BJ (cell line): ENCODE results near the gene IFIT1B. TPM values are rescaled to one million over a fixed set of nuclear protein-coding genes. Genes with fewer than 3 reads are reported as not detected.

Experiments used
- CTCF ChIA-PET: fragments of 350-600 bp; formaldehyde crosslinking; extraction: SDS; loops from one replicate; lab custom pipeline; 2021; ENCODE audit warnings: antibody characterized with exemption, inconsistent platforms; lab: Yijun Ruan, JAX
- POLR2A ChIA-PET: fragments of 300-600 bp; sonication (Branson Sonifier 250); formaldehyde crosslinking; extraction: SDS; loops from one replicate; lab custom pipeline; 2021; ENCODE audit warnings: antibody characterized with exemption; lab: Charles Lee
- DNase-seq: peaks from one replicate; pipeline ENCODE4 v3.0.0-alpha.2; 2011; ENCODE audit warnings: low read depth
- H3K27me3 ChIP-seq: 2 replicates; pipeline ENCODE4 v1.6.0; 2011; ENCODE audit warnings: low read length; ENCODE audit not compliant: control insufficient read depth, insufficient read depth
- H3K36me3 ChIP-seq: 2 replicates; pipeline ENCODE4 v1.5.1; 2011; ENCODE audit warnings: low read length; ENCODE audit not compliant: control insufficient read depth, insufficient read depth
- H3K4me3 ChIP-seq: 2 replicates; pipeline ENCODE4 v1.5.1; 2011; ENCODE audit warnings: low read depth, mild to moderate bottlenecking, control low read depth, low read length
- polyA plus RNA-seq: library from polyadenylated mRNA; depleted of rRNA; stranded (reverse); fragments of >200 nt; gene quantifications from 2 replicates; pipeline ENCODE4 v1.2.3, GENCODE V29; 2011
- TF ChIP-seq, protein P1 (sequence below): IDR thresholded peaks from 2 replicates; pipeline ENCODE4 v1.5.1; 2011; ENCODE audit warnings: low read depth, mild to moderate bottlenecking, control low read depth, inconsistent platforms, low read length, moderate library complexity; ENCODE audit not compliant: insufficient read depth

Gene IFIT1B
- polyA plus RNA-seq, 1 experiment, result not detected

DNA sequence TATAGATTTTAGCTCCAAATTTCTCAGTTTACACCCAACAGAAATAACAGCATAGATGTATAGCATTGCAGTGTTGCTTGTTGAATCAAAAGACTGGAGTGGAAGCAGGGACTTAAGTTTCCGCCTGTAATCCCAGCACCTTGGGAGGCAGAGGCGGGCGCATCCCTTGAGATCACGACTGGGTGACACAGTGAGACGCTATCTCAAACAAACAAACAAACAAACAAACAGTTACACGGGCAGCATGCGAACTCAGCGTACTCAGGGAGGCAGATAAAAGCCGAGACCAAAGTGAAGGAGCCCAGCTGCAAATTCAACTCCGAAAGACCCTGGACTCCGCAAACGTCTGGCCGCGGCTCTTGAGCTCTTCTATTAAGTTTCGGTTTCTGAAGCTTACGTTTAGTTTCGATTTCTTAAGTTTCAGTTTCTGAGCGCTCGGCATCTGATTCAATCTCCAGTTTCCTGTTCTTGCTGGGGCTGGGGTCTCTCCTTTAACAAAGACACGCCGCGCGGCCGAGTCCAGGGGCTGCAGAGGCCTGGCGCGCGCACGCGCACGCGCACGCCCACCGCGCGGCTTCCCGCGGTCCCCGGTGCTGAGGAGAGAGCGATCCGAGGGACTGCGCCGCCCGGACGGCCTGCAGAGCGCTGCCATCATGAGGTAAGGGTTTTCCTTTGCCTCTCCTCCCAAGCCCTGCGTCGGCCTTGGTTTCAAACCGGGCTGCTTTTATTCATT, 36.5 kb downstream of the IFIT1B start, which contains the start of gene IFIT5:
IFIT5 (plus strand) TSS at position 423 of the 733 bp plus-strand sequence; CDS start at position 654, 231 bp downstream.
- TF ChIP-seq, protein P1, sequence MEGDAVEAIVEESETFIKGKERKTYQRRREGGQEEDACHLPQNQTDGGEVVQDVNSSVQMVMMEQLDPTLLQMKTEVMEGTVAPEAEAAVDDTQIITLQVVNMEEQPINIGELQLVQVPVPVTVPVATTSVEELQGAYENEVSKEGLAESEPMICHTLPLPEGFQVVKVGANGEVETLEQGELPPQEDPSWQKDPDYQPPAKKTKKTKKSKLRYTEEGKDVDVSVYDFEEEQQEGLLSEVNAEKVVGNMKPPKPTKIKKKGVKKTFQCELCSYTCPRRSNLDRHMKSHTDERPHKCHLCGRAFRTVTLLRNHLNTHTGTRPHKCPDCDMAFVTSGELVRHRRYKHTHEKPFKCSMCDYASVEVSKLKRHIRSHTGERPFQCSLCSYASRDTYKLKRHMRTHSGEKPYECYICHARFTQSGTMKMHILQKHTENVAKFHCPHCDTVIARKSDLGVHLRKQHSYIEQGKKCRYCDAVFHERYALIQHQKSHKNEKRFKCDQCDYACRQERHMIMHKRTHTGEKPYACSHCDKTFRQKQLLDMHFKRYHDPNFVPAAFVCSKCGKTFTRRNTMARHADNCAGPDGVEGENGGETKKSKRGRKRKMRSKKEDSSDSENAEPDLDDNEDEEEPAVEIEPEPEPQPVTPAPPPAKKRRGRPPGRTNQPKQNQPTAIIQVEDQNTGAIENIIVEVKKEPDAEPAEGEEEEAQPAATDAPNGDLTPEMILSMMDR, result no peak
- no peak for DNase-seq
- CTCF ChIA-PET, result interaction anchor here (0.7 to 1.4 kb wide), 6 partner anchors 10 to 308 kb away, joined by 3 to 4 read pairs (median 3); no protein-coding TSS in a partner anchor
- Histone ChIP-seq H3K4me3 (peak within 1 kb of the TSS; percentile 61), H3K36me3 (no peaks in the 10 kb centered on the region), H3K27me3 (no peaks in the 10 kb centered on the region)
- POLR2A ChIA-PET, result interaction anchor here (1.0 kb wide), 1 partner anchor 179 kb away, joined by 3 read pairs; no protein-coding TSS in a partner anchor

DNA sequence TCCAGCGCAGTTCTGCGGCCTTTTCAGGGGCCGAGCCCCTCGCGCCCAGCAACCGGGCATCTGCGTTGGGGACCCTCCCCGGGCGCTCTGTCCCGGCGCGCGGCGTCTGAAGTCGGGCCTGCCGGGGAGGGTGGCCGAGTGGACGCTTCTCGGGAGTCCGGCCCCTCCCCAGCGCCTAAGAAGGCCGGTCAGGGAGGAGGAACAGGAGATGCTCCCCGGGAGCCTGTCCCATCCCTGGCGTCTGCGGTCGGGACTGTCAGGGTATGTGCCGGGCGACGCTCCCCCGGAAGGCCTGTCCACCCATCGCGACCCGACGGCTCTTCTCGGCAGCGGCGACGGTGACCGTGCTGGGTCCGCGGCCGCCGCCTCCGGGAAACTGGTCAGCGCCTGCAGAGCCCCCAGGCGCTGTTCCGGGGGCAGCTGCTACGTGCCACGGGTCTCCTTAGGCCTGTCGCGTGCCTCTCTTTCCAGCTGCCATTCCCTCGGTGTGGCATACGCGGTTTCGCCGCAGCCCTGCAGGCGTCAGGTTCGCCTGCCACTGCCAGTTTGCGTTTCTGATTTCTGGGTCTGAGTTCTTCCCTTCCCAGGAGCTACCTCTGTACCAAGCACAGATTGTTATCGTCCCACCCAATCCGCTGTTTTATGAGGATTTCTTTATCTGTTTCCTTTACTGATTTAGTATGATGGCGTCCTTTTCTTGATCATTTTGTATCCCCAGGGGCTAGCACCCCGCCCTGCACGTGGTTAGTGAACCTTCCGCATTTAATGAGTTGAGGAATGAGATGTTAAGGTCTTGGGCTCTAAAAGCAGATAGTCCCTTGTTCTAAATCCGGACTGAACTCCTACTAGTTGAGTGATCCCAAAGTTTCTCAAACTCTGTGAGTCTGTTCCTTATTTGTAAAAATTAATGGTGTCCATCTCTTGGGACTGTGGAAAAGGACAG, 37.3 kb downstream of the IFIT1B start:
- Histone ChIP-seq H3K27me3 (no peaks in the 10 kb centered on the region), H3K36me3 (no peaks in the 10 kb centered on the region), H3K4me3 (peak overlapping the region; percentile 61)
- DNase-seq, result no peak
- POLR2A ChIA-PET, result interaction anchor here (1.0 kb wide), 1 partner anchor 180 kb away, joined by 3 read pairs; no protein-coding TSS in a partner anchor
- CTCF ChIA-PET, result interaction anchor here (0.7 to 1.4 kb wide), 8 partner anchors 9 to 451 kb away, joined by 3 to 4 read pairs (median 3); no protein-coding TSS in a partner anchor
- TF ChIP-seq, protein P1, result no peak; the same call in 1 of the 2 replicates

- POLR2A ChIA-PET, result no interaction called here
- no peak for DNase-seq
- CTCF ChIA-PET, result interaction anchor here (0.7 to 1.2 kb wide), 2 partner anchors 47 to 122 kb away, joined by 3 read pairs; no protein-coding TSS in a partner anchor
- no peak overlapping the region for H3K4me3 ChIP-seq
- no peaks in the 10 kb centered on the region for H3K27me3 ChIP-seq
- TF ChIP-seq, protein P1, result no peak
- no peaks in the 10 kb centered on the region for H3K36me3 ChIP-seq
Measured at GRCh38 chr10:89416465-89416864, 38.6 kb downstream of the IFIT1B start.

- H3K27me3 ChIP-seq, result no peaks in the 10 kb centered on the region
- DNase-seq, result no peak
- no peak overlapping the region for H3K4me3 ChIP-seq
- TF ChIP-seq, protein P1, result peak; percentile 52
- ChIA-PET CTCF (interaction anchor here (0.6 to 3.1 kb wide), 4 partner anchors 8 to 153 kb away, joined by 3 to 10 read pairs (median 4); no protein-coding TSS in a partner anchor), POLR2A (no interaction called here)
- no peaks in the 10 kb centered on the region for H3K36me3 ChIP-seq
Measured at GRCh38 chr10:89419548-89419947, 41.7 kb downstream of the IFIT1B start.
